SK-N-SH treated with all-trans-retinoic acid at 6 μM for 48 hours (cell line): ENCODE measurements around the gene PKNOX2.

Experiments
- ARNTL ChIP-seq: fragments of 450-650 bp; formaldehyde crosslinking; IDR thresholded peaks from 2 replicates; pipeline ENCODE4 v1.5.0; 2020; ENCODE audit warnings: low read depth, mild to moderate bottlenecking, moderate library complexity, borderline replicate concordance
- BACH2 ChIP-seq: fragments of 250-450 bp; sonication (Bioruptor Pico); IDR thresholded peaks from 2 replicates; pipeline ENCODE4 v1.9.0; 2021; ENCODE audit warnings: mild to moderate bottlenecking, borderline replicate concordance
- CSRNP3 ChIP-seq: fragments of 250-450 bp; sonication (Bioruptor Pico); IDR thresholded peaks from 2 replicates; pipeline ENCODE4 v1.5.1; 2021; ENCODE audit warnings: mild to moderate bottlenecking, moderate library complexity
- GLIS3 ChIP-seq: fragments of 250-450 bp; sonication (Bioruptor Pico); IDR thresholded peaks from 2 replicates; pipeline ENCODE4 v1.5.0; 2020; ENCODE audit warnings: mild to moderate bottlenecking, moderate library complexity
- PATZ1 ChIP-seq: fragments of 250-450 bp; sonication (Bioruptor Pico); IDR thresholded peaks from 2 replicates; pipeline ENCODE4 v1.8.0; 2020; ENCODE audit warnings: mild to moderate bottlenecking, moderate library complexity, borderline replicate concordance
- RARB ChIP-seq: fragments of 250-450 bp; sonication (Bioruptor Pico); IDR thresholded peaks from 2 replicates; pipeline ENCODE4 v1.8.0; 2021; ENCODE audit warnings: mild to moderate bottlenecking, moderate library complexity
- TCF4 ChIP-seq: fragments of 250-450 bp; sonication (Bioruptor Pico); IDR thresholded peaks from 2 replicates; pipeline ENCODE4 v1.8.0; 2021; ENCODE audit warnings: mild to moderate bottlenecking, moderate library complexity, borderline replicate concordance
- ZFP3 ChIP-seq: fragments of 250-450 bp; sonication (Bioruptor Pico); IDR thresholded peaks from 2 replicates; pipeline ENCODE4 v1.5.0; 2020; ENCODE audit warnings: mild to moderate bottlenecking, moderate library complexity
- ZNF565 ChIP-seq: fragments of 450-650 bp; formaldehyde crosslinking; conservative IDR thresholded peaks from 2 replicates; pipeline ENCODE4 v1.5.0; 2020; ENCODE audit warnings: low read depth, mild to moderate bottlenecking, moderate library complexity
- TF ChIP-seq, protein P1 (sequence below): fragments of 250-450 bp; sonication (Bioruptor Pico); IDR thresholded peaks from 2 replicates; pipeline ENCODE4 v1.8.0; 2021; ENCODE audit warnings: low read depth, mild to moderate bottlenecking, moderate library complexity, borderline replicate concordance
- TF ChIP-seq, protein P2 (sequence below): fragments of 250-450 bp; sonication (Bioruptor Pico); IDR thresholded peaks from 2 replicates; pipeline ENCODE4 v1.5.1; 2020; ENCODE audit warnings: low read depth, mild to moderate bottlenecking, moderate library complexity

- TF ChIP-seq, protein P1, sequence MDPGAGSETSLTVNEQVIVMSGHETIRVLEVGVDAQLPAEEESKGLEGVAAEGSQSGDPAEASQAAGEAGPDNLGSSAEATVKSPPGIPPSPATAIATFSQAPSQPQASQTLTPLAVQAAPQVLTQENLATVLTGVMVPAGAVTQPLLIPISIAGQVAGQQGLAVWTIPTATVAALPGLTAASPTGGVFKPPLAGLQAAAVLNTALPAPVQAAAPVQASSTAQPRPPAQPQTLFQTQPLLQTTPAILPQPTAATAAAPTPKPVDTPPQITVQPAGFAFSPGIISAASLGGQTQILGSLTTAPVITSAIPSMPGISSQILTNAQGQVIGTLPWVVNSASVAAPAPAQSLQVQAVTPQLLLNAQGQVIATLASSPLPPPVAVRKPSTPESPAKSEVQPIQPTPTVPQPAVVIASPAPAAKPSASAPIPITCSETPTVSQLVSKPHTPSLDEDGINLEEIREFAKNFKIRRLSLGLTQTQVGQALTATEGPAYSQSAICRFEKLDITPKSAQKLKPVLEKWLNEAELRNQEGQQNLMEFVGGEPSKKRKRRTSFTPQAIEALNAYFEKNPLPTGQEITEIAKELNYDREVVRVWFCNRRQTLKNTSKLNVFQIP, result no peak
- TF ChIP-seq BACH2 (CRISPR knock-in tag) (no peak), PATZ1 (CRISPR knock-in tag) (no peak), CSRNP3 (CRISPR knock-in tag) (no peak), RARB (no peak), ZNF565 (no peak), ARNTL (CRISPR knock-in tag) (no peak), ZFP3 (CRISPR knock-in tag) (no peak), GLIS3 (CRISPR knock-in tag) (no peak), TCF4 (no peak)
- TF ChIP-seq, protein P2, sequence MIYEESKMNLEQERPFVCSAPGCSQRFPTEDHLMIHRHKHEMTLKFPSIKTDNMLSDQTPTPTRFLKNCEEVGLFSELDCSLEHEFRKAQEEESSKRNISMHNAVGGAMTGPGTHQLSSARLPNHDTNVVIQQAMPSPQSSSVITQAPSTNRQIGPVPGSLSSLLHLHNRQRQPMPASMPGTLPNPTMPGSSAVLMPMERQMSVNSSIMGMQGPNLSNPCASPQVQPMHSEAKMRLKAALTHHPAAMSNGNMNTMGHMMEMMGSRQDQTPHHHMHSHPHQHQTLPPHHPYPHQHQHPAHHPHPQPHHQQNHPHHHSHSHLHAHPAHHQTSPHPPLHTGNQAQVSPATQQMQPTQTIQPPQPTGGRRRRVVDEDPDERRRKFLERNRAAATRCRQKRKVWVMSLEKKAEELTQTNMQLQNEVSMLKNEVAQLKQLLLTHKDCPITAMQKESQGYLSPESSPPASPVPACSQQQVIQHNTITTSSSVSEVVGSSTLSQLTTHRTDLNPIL (CRISPR knock-in tag), result no peak
Measured at GRCh38 chr11:125244166-125244565, 79.6 kb downstream of the PKNOX2 start.
